Large intestine (tissue), 3 donors: Measurements from ENCODE around the gene SHISAL1. TPM values are rescaled to one million over a fixed set of nuclear protein-coding genes. Genes with fewer than 3 reads are reported as not detected.

ENCODE experiments used
- DNase-seq, 2 donors: peaks; one replicate each; pipeline versions ENCODE4 v3.0.0 to v3.0.0-alpha.2; 2013
- H3K27ac ChIP-seq: one replicate; pipeline ENCODE4 v1.5.1; 2013; ENCODE audit warnings: low read length
- H3K27me3 ChIP-seq: 2 replicates; pipeline ENCODE4 v1.6.1; 2013; ENCODE audit warnings: low read length; ENCODE audit not compliant: control insufficient read depth, insufficient read depth
- H3K36me3 ChIP-seq: 2 replicates; pipeline ENCODE4 v1.6.1; 2013; ENCODE audit warnings: low read length; ENCODE audit not compliant: control insufficient read depth, insufficient read depth
- H3K4me1 ChIP-seq: one replicate; pipeline ENCODE4 v1.6.1; 2013; ENCODE audit warnings: low read length; ENCODE audit not compliant: control insufficient read depth, insufficient read depth
- H3K4me3 ChIP-seq: one replicate; pipeline ENCODE4 v1.5.1; 2013; ENCODE audit warnings: low read length
- H3K9me3 ChIP-seq: one replicate; pipeline ENCODE4 v1.6.1; 2013; ENCODE audit warnings: mild to moderate bottlenecking, low read depth, low read length, moderate library complexity; ENCODE audit not compliant: control insufficient read depth
- WGBS: methylation state at CpG from one replicate; pipeline ENCODE4 v1.1.5; 2013; ENCODE audit warnings: low lambda C conversion rate; ENCODE audit not compliant: insufficient coverage; 5-methylcytosine and 5-hydroxymethylcytosine counted together
- polyA plus RNA-seq: library from polyadenylated mRNA; unstranded; fragments of 120-200 nt; gene quantifications from one replicate; pipeline ENCODE4 v1.2.1, GENCODE V29; 2013

Gene SHISAL1
- polyA plus RNA-seq, 1 donor, result 1.9 TPM

- no peaks in the 10 kb centered on the region for H3K9me3 ChIP-seq
- DNase-seq, result no peak
- H3K27me3 ChIP-seq, result no peaks in the 10 kb centered on the region
- H3K4me1 ChIP-seq, result no peaks in the 10 kb centered on the region
- no peaks in the 10 kb centered on the region for H3K36me3 ChIP-seq
- no peak overlapping the region for H3K4me3 ChIP-seq
- no peak overlapping the region for H3K27ac ChIP-seq
- no CpG with 5 or more reads among the region's 8 CpGs for whole genome bisulfite sequencing
Measured at GRCh38 chr22:44291265-44291664, 21.5 kb downstream of the SHISAL1 start.

DNA sequence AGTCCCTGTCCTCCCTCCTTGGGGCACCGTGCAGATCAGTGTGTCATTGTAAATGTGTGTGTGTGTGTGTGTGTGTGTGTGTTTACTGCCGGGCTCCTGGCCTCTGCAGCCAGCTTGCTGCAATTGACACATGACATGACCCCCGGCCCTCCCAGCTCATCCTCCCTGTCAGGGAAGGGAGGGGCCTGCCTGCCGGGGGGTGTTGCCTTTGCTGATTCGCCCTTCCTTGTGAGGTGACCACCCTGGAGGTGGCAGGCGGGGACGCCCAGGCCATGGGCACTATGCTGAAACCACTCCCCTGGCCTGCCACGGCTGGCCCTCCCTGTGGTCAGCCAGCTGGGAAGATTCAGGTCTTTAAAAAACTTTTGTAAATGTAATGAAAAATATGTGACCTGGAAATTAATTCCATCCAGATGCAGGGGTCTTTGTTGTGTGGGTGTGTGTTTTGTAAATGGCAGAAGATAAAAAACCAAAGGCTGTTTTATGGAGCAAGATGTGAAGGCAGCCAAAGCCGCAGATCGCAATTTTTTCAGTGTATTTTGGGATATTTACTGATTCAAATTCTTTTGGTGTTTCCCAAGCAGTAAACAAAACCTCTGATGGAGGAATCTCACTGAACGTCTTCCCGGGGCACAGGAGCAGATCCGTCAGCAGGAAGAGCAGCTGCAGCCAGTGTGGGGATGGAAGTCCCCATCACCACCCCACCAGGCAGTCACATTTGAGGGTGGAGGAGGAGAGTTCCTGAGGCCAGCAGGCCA is 23.2 kb downstream of the SHISAL1 start:
- H3K27ac ChIP-seq, result no peak overlapping the region
- H3K36me3 ChIP-seq, result no peaks in the 10 kb centered on the region
- no peaks in the 10 kb centered on the region for H3K27me3 ChIP-seq
- WGBS, result no CpG with 5 or more reads among the region's 13 CpGs
- no peaks in the 10 kb centered on the region for H3K4me1 ChIP-seq
- H3K4me3 ChIP-seq, result no peak overlapping the region
- H3K9me3 ChIP-seq, result no peaks in the 10 kb centered on the region
- peak in 1 of 2 donors; percentile 20 for DNase-seq

DNA sequence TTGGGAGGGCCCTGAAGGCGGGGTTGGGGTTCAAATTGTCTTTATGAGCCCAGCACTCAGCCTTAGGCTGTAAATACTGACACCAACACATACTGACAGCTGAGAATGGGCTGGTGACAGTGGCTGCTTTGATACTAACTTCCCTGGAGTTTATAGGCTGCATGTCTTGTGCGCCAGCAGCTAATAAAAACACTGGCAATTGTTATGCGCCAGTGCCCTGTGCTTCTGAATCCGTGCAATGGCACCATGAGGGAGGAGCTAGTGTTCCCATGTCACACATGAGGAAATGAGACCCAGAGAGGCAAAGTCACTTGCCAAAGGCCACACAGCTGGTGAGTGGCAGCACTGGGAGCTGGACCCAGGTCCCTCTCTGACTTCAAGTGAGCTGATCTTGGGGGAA is 23.8 kb downstream of the SHISAL1 start:
- Histone ChIP-seq H3K27ac (no peak overlapping the region), H3K9me3 (no peaks in the 10 kb centered on the region), H3K4me1 (no peaks in the 10 kb centered on the region), H3K27me3 (no peaks in the 10 kb centered on the region), H3K4me3 (no peak overlapping the region), H3K36me3 (no peaks in the 10 kb centered on the region)
- no peak for DNase-seq
- WGBS, result no CpG with 5 or more reads among the region's 4 CpGs

GRCh38 chr22:44287741-44288140 is 25.0 kb downstream of the SHISAL1 start:
- no peaks in the 10 kb centered on the region for H3K27me3 ChIP-seq
- no peak for DNase-seq
- H3K4me1 ChIP-seq, result no peaks in the 10 kb centered on the region
- 100% methylated on average over 1 of the region's 13 CpGs for WGBS
- H3K9me3 ChIP-seq, result no peaks in the 10 kb centered on the region
- H3K36me3 ChIP-seq, result no peaks in the 10 kb centered on the region
- H3K4me3 ChIP-seq, result no peak overlapping the region
- H3K27ac ChIP-seq, result no peak overlapping the region

GRCh38 chr22:44287121-44287693 is 25.5 kb downstream of the SHISAL1 start:
- Histone ChIP-seq H3K4me1 (no peaks in the 10 kb centered on the region), H3K9me3 (no peaks in the 10 kb centered on the region), H3K4me3 (no peak overlapping the region), H3K27me3 (no peaks in the 10 kb centered on the region), H3K36me3 (no peaks in the 10 kb centered on the region), H3K27ac (no peak overlapping the region)
- WGBS, result no CpG with 5 or more reads among the region's 10 CpGs
- no peak for DNase-seq

DNA sequence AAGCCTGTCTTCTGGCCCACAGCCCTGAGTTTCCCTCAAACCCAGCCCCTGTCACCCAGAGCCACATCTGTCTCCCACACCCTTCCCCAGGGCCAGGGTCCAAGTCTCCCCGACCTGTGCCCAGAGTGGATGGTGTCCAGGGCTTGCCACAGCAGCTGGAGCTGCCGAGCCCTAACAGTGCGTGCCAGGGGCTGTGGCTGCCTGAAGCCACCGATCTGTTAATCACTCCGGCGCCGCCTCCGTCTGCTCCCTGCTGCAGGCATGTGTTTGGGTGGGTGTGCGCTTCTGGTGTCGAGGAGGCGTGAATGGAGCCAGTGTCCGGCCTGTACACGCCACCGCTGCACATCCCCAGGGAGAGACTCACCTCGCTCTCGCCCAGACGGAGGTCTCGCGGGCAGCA is 26.1 kb downstream of the SHISAL1 start:
- H3K27ac ChIP-seq, result no peak overlapping the region
- no peak overlapping the region for H3K4me3 ChIP-seq
- no peaks in the 10 kb centered on the region for H3K36me3 ChIP-seq
- no peak for DNase-seq
- no peaks in the 10 kb centered on the region for H3K4me1 ChIP-seq
- H3K27me3 ChIP-seq, result no peaks in the 10 kb centered on the region
- H3K9me3 ChIP-seq, result no peaks in the 10 kb centered on the region
- WGBS, result no CpG with 5 or more reads among the region's 19 CpGs

DNA sequence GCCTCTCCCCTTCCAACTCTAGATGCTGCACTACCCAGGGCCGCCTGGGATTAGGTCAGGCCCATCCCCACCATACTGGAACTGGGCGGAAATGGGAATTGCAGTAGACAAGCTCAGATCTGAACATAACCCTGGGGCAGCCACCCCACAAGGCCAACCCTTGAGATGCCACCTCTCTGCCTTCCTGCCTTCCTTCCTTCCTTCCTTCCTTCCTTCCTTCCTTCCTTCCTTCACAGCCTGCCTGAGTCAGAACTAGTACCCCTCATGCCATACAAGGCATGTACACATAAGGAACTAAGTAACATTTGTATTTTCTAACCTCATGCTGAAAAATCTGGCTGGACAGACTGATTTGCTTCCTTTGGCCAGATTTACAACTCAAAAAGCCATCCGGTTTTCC is 28.0 kb downstream of the SHISAL1 start:
- H3K27ac ChIP-seq, result no peak overlapping the region
- H3K4me1 ChIP-seq, result no peaks in the 10 kb centered on the region
- H3K4me3 ChIP-seq, result no peak overlapping the region
- H3K9me3 ChIP-seq, result no peaks in the 10 kb centered on the region
- H3K36me3 ChIP-seq, result no peaks in the 10 kb centered on the region
- 20% methylated on average over 1 of the region's 3 CpGs for WGBS
- DNase-seq, result no peak
- no peaks in the 10 kb centered on the region for H3K27me3 ChIP-seq

- no peak for DNase-seq
- Histone ChIP-seq H3K9me3 (no peaks in the 10 kb centered on the region), H3K4me1 (no peaks in the 10 kb centered on the region), H3K27me3 (no peaks in the 10 kb centered on the region), H3K36me3 (no peaks in the 10 kb centered on the region), H3K4me3 (no peak overlapping the region), H3K27ac (no peak overlapping the region)
- WGBS, result no CpG with 5 or more reads among the region's 26 CpGs
Measured at GRCh38 chr22:44281768-44282637, 30.7 kb downstream of the SHISAL1 start.

GRCh38 chr22:44280665-44281188 is 32.0 kb downstream of the SHISAL1 start:
- WGBS, result 100% methylated on average over 1 of the region's 9 CpGs
- Histone ChIP-seq H3K27ac (no peak overlapping the region), H3K27me3 (no peaks in the 10 kb centered on the region), H3K36me3 (no peaks in the 10 kb centered on the region), H3K9me3 (no peaks in the 10 kb centered on the region), H3K4me3 (no peak overlapping the region), H3K4me1 (no peaks in the 10 kb centered on the region)
- DNase-seq, result no peak

DNA sequence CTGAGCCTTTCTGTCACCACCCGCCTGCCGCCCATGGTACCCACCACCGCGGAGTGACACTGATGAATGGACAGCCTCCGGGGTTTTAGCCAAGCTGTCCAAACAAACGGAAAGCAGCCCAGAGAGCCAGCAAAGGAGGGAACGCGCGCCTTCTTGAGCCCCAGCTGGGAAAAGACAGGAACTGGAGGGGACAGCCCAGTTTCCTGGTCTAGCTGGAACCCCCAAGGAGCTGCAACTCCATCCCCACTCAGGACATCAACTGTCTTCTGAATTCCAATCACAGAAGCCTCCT is 33.7 kb downstream of the SHISAL1 start:
- Histone ChIP-seq H3K9me3 (no peaks in the 10 kb centered on the region), H3K27ac (no peak overlapping the region), H3K36me3 (no peaks in the 10 kb centered on the region), H3K4me1 (no peaks in the 10 kb centered on the region), H3K27me3 (no peaks in the 10 kb centered on the region), H3K4me3 (no peak overlapping the region)
- WGBS, result 60% methylated on average over 1 of the region's 9 CpGs
- no peak for DNase-seq
